HUES6 (cell line): ENCODE results near the gene DYNC1H1.

Experiments
- H3K27ac ChIP-seq: 2 replicates; pipeline ENCODE4 v1.7.0; 2013; ENCODE audit warnings: low read depth, mild to moderate bottlenecking, low read length, inconsistent platforms
- H3K27me3 ChIP-seq: 2 replicates; pipeline ENCODE4 v1.6.1; 2013; ENCODE audit warnings: low read length; ENCODE audit not compliant: control insufficient read depth, insufficient read depth
- H3K36me3 ChIP-seq: 2 replicates; pipeline ENCODE4 v1.6.1; 2013; ENCODE audit warnings: low read length; ENCODE audit not compliant: control insufficient read depth, insufficient read depth
- H3K4me1 ChIP-seq: 2 replicates; pipeline ENCODE4 v1.6.1; 2013; ENCODE audit warnings: low read length; ENCODE audit not compliant: control insufficient read depth, insufficient read depth
- H3K4me3 ChIP-seq: 2 replicates; pipeline ENCODE4 v1.5.1; 2013; ENCODE audit warnings: low read depth, low read length
- H3K9ac ChIP-seq: one replicate; pipeline ENCODE4 v1.6.1; 2013; ENCODE audit warnings: mild to moderate bottlenecking, low read length
- H3K9me3 ChIP-seq: 2 replicates; pipeline ENCODE4 v1.6.1; 2013; ENCODE audit warnings: low read depth, low read length; ENCODE audit not compliant: control insufficient read depth, insufficient read depth

DYNC1H1 gene

GRCh38 chr14:101926620-101927019 lies 37.8 kb upstream of the DYNC1H1 start:
- H3K9me3 ChIP-seq: no peaks in the 10 kb centered on the region
- no peaks in the 10 kb centered on the region for H3K27me3 ChIP-seq
- H3K4me3 ChIP-seq: no peak overlapping the region
- H3K4me1 ChIP-seq: no peaks in the 10 kb centered on the region
- peaks cover 4% of the 10 kb centered on the region; the same call in 1 of the 2 replicates for H3K36me3 ChIP-seq
- no peak overlapping the region for H3K9ac ChIP-seq
- no peak overlapping the region for H3K27ac ChIP-seq

GRCh38 chr14:101927859-101928258 lies 36.5 kb upstream of the DYNC1H1 start:
- Histone ChIP-seq H3K36me3 (no peaks in the 10 kb centered on the region; the same call in 1 of the 2 replicates), H3K9me3 (no peaks in the 10 kb centered on the region), H3K4me1 (no peaks in the 10 kb centered on the region), H3K9ac (no peak overlapping the region), H3K27ac (no peak overlapping the region), H3K27me3 (no peaks in the 10 kb centered on the region; the same call in 1 of the 2 replicates), H3K4me3 (no peak overlapping the region)

GRCh38 chr14:101928415-101928841 lies 35.9 kb upstream of the DYNC1H1 start:
- H3K4me1 ChIP-seq: no peaks in the 10 kb centered on the region
- no peak overlapping the region for H3K27ac ChIP-seq
- no peaks in the 10 kb centered on the region; the same call in 1 of the 2 replicates for H3K27me3 ChIP-seq
- H3K4me3 ChIP-seq: no peak overlapping the region
- no peaks in the 10 kb centered on the region for H3K9me3 ChIP-seq
- no peak overlapping the region for H3K9ac ChIP-seq
- no peaks in the 10 kb centered on the region; the same call in 1 of the 2 replicates for H3K36me3 ChIP-seq

GRCh38 chr14:101929096-101929495 lies 35.3 kb upstream of the DYNC1H1 start:
- Histone ChIP-seq H3K4me3 (no peak overlapping the region), H3K27me3 (no peaks in the 10 kb centered on the region; the same call in none of the 2 replicates), H3K4me1 (no peaks in the 10 kb centered on the region), H3K9ac (no peak overlapping the region), H3K36me3 (no peaks in the 10 kb centered on the region; the same call in 1 of the 2 replicates), H3K27ac (no peak overlapping the region), H3K9me3 (no peaks in the 10 kb centered on the region)

GRCh38 chr14:101929946-101930345 lies 34.4 kb upstream of the DYNC1H1 start:
- no peaks in the 10 kb centered on the region for H3K4me1 ChIP-seq
- no peak overlapping the region for H3K27ac ChIP-seq
- H3K27me3 ChIP-seq: peaks cover 4% of the 10 kb centered on the region
- H3K9me3 ChIP-seq: no peaks in the 10 kb centered on the region
- H3K9ac ChIP-seq: no peak overlapping the region
- H3K4me3 ChIP-seq: no peak overlapping the region
- H3K36me3 ChIP-seq: no peaks in the 10 kb centered on the region; the same call in 1 of the 2 replicates

GRCh38 chr14:101932673-101933072 lies 31.7 kb upstream of the DYNC1H1 start:
- H3K27me3 ChIP-seq: peaks cover 8% of the 10 kb centered on the region
- no peaks in the 10 kb centered on the region for H3K4me1 ChIP-seq
- H3K4me3 ChIP-seq: no peak overlapping the region
- H3K9me3 ChIP-seq: no peaks in the 10 kb centered on the region
- H3K27ac ChIP-seq: no peak overlapping the region
- H3K36me3 ChIP-seq: no peaks in the 10 kb centered on the region
- H3K9ac ChIP-seq: no peak overlapping the region

- Histone ChIP-seq H3K4me3 (no peak overlapping the region), H3K27ac (no peak overlapping the region), H3K9me3 (no peaks in the 10 kb centered on the region), H3K9ac (no peak overlapping the region), H3K27me3 (peaks cover 14% of the 10 kb centered on the region), H3K36me3 (no peaks in the 10 kb centered on the region), H3K4me1 (no peaks in the 10 kb centered on the region)
These were observed 31.2 kb upstream of the DYNC1H1 start for GRCh38 chr14:101933209-101933608.

GRCh38 chr14:101934601-101935150 lies 29.7 kb upstream of the DYNC1H1 start:
- no peaks in the 10 kb centered on the region for H3K9me3 ChIP-seq
- H3K4me3 ChIP-seq: no peak overlapping the region
- no peaks in the 10 kb centered on the region for H3K36me3 ChIP-seq
- peaks cover 5% of the 10 kb centered on the region; the same call in 1 of the 2 replicates for H3K4me1 ChIP-seq
- H3K27ac ChIP-seq: no peak overlapping the region
- peaks cover 26% of the 10 kb centered on the region for H3K27me3 ChIP-seq
- no peak overlapping the region for H3K9ac ChIP-seq

- no peak overlapping the region for H3K27ac ChIP-seq
- peaks cover 48% of the 10 kb centered on the region for H3K27me3 ChIP-seq
- no peak overlapping the region for H3K4me3 ChIP-seq
- no peak overlapping the region for H3K9ac ChIP-seq
- H3K4me1 ChIP-seq: peaks cover 5% of the 10 kb centered on the region; the same call in 1 of the 2 replicates
- H3K36me3 ChIP-seq: no peaks in the 10 kb centered on the region
- H3K9me3 ChIP-seq: no peaks in the 10 kb centered on the region
These were observed 26.2 kb upstream of the DYNC1H1 start for GRCh38 chr14:101937926-101938767.

- no peaks in the 10 kb centered on the region for H3K36me3 ChIP-seq
- H3K4me3 ChIP-seq: no peak overlapping the region
- H3K9ac ChIP-seq: no peak overlapping the region
- H3K9me3 ChIP-seq: no peaks in the 10 kb centered on the region
- H3K4me1 ChIP-seq: peaks cover 7% of the 10 kb centered on the region; the same call in 1 of the 2 replicates
- H3K27ac ChIP-seq: no peak overlapping the region
- H3K27me3 ChIP-seq: peaks cover 62% of the 10 kb centered on the region
These were observed 24.7 kb upstream of the DYNC1H1 start for GRCh38 chr14:101939646-101940170.

- Histone ChIP-seq H3K27me3 (peaks cover 60% of the 10 kb centered on the region), H3K4me3 (no peak overlapping the region), H3K36me3 (no peaks in the 10 kb centered on the region)
These were observed 19.9 kb upstream of the DYNC1H1 start for GRCh38 chr14:101944451-101944850.

More at GRCh38 chr14:101944451-101944850, 19.9 kb upstream of the DYNC1H1 start:
- H3K9me3 ChIP-seq: no peaks in the 10 kb centered on the region
- peaks cover 13% of the 10 kb centered on the region; the same call in 1 of the 2 replicates for H3K4me1 ChIP-seq
- no peak overlapping the region for H3K27ac ChIP-seq
- H3K9ac ChIP-seq: no peak overlapping the region
